IPS-20b (cell line): ENCODE data around the gene SLC46A1.

ENCODE experiments used
- H3K27ac ChIP-seq: one replicate; pipeline ENCODE4 v1.5.1; 2013; ENCODE audit warnings: low read length
- H3K27me3 ChIP-seq: 2 replicates; pipeline ENCODE4 v1.6.1; 2013; ENCODE audit warnings: mild to moderate bottlenecking, low read length, inconsistent platforms; ENCODE audit not compliant: insufficient read depth
- H3K36me3 ChIP-seq: 2 replicates; pipeline ENCODE4 v1.6.1; 2013; ENCODE audit warnings: low read depth, mild to moderate bottlenecking, inconsistent platforms, low read length, moderate library complexity; ENCODE audit not compliant: insufficient read depth
- H3K4me1 ChIP-seq: 2 replicates; pipeline ENCODE4 v1.6.1; 2013; ENCODE audit warnings: mild to moderate bottlenecking, control low read depth, inconsistent platforms, low read length, moderate library complexity; ENCODE audit not compliant: insufficient read depth
- H3K4me3 ChIP-seq: 2 replicates; pipeline ENCODE4 v1.5.1; 2013; ENCODE audit warnings: mild to moderate bottlenecking, low read length, inconsistent platforms
- H3K9ac ChIP-seq: 2 replicates; pipeline ENCODE4 v1.6.1; 2013; ENCODE audit warnings: low read depth, mild to moderate bottlenecking, inconsistent platforms, low read length, moderate library complexity
- H3K9me3 ChIP-seq: 2 replicates; pipeline ENCODE4 v1.6.1; 2013; ENCODE audit warnings: mild to moderate bottlenecking, low read depth, low read length, inconsistent platforms; ENCODE audit not compliant: insufficient read depth

The SLC46A1 gene

DNA sequence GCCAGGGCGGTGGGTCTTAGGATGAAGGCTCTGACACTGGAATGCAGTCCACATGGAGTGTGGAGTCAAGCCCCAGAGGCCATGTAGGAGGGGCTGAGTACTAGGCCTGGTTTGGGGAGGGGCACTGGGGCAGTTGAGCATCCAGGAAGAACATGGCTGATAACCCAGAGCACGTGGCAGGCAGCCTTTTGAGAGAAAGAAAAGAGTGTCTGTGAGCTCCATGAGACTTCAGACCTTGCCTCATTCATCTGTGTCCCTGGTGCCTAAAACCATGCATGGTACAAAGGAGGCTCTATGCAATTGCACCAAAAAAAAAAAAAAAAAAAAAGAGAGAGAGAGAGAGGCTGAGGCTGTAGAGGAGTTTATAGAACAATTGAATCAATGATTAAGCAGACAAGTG lies 14.6 kb downstream of the SLC46A1 start:
- Histone ChIP-seq H3K9ac (no peak overlapping the region), H3K27ac (no peak overlapping the region), H3K4me3 (no peak overlapping the region), H3K27me3 (peaks cover 5% of the 10 kb centered on the region), H3K36me3 (no peaks in the 10 kb centered on the region; the same call in 1 of the 2 replicates), H3K4me1 (no peaks in the 10 kb centered on the region), H3K9me3 (no peaks in the 10 kb centered on the region)

DNA sequence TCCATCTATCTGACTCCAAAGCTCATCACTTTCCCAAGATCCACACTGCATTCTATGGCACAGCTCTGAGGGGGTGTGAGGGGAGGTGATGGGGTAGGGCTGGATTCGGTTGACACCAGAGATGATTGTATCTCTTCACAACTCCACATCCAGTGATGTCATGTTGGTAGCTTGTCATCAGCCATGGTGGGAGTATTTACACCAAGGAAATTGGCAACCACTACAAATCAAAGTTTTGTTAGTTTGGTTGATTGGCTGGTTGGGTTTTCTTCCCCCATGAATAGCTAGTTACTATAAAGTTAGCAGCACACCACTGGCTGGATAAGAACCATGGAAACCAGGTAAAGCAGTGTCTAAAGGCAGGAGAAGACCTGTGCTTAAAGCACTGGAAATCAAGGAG lies 15.0 kb downstream of the SLC46A1 start:
- no peaks in the 10 kb centered on the region; the same call in 1 of the 2 replicates for H3K36me3 ChIP-seq
- H3K4me1 ChIP-seq = no peaks in the 10 kb centered on the region
- H3K9ac ChIP-seq = no peak overlapping the region
- peaks cover 9% of the 10 kb centered on the region for H3K27me3 ChIP-seq
- H3K4me3 ChIP-seq = no peak overlapping the region
- H3K9me3 ChIP-seq = no peaks in the 10 kb centered on the region
- H3K27ac ChIP-seq = no peak overlapping the region

DNA sequence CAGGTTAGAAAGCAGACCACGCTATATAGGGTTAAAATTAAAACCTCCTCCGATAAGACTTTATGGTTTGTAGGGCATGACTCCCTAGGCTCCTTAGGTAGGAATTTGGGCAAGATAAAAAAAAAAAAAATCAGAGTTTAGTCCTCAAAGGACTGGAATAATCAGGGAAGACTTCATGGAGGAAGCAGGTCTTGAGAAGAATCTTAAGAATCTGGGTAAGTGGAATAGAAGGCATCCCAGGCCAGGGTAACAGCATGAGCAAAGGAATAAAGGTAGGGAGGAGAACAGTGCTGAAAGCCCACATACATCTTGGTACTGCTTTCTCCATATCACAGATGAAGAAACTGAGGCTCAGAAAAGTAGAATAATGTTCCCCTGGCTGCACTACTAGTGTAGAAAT lies 15.4 kb downstream of the SLC46A1 start:
- Histone ChIP-seq H3K36me3 (no peaks in the 10 kb centered on the region; the same call in 1 of the 2 replicates), H3K27me3 (peaks cover 14% of the 10 kb centered on the region), H3K4me3 (no peak overlapping the region), H3K27ac (no peak overlapping the region), H3K9ac (no peak overlapping the region), H3K9me3 (no peaks in the 10 kb centered on the region), H3K4me1 (no peaks in the 10 kb centered on the region)

DNA sequence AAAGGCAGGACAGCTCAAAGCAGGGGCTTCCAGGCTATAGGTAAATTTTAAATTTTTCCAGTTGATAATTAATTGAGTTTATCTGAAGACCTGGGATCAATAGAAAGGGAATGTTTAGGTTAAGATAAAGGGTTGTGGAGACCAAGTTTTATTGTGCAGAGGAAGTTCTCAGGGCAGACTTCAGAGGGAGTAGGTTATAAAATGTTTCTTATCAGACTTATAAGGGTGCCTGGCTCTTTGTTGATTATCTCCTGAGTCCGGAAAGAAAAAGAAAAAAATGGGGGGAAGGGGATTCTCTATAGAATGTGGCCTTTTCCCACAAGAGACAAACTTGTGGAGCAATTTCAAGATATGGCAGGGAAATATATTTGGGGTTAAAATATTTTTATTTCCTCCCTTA lies 15.9 kb downstream of the SLC46A1 start:
- Histone ChIP-seq H3K27me3 (peaks cover 18% of the 10 kb centered on the region), H3K9ac (no peak overlapping the region), H3K36me3 (no peaks in the 10 kb centered on the region; the same call in 1 of the 2 replicates), H3K9me3 (no peaks in the 10 kb centered on the region), H3K4me1 (no peaks in the 10 kb centered on the region), H3K4me3 (no peak overlapping the region), H3K27ac (no peak overlapping the region)

DNA sequence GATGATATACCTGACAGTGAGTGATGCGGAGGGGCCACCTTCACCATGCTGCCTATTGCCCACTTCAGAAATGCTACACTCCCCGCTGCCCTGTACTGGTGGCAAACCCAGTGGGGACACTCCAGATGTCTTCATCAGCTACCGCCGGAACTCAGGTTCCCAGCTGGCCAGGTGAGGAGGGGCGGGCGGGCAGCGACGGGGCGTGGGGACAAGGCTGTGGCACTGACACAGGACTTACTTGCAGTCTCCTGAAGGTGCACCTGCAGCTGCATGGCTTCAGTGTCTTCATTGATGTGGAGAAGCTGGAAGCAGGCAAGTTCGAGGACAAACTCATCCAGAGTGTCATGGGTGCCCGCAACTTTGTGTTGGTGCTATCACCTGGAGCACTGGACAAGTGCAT lies 17.9 kb downstream of the SLC46A1 start:
- no peaks in the 10 kb centered on the region; the same call in 1 of the 2 replicates for H3K36me3 ChIP-seq
- H3K9ac ChIP-seq = no peak overlapping the region

DNA sequence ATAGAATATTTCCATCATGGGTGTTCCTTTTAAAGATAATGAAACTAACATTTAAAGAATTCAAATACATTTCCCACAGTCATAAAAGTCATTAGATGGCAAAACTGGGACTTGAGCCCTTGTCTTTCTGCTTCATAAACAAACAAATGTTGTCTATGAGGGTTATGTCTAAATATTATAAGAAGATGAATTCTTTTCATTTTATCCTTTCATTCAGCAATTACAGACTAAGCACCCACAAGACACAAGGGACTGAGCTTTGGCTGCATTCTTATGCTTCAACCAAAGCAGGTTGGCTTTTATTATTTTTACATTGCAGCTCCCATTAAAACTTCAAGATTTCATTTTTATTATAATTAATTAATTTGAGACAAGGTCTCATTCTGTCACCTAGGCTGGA lies 19.6 kb downstream of the SLC46A1 start:
- no peaks in the 10 kb centered on the region; the same call in 1 of the 2 replicates for H3K36me3 ChIP-seq
- no peak overlapping the region for H3K4me3 ChIP-seq
- H3K9me3 ChIP-seq = no peaks in the 10 kb centered on the region
- no peak overlapping the region for H3K9ac ChIP-seq
- no peaks in the 10 kb centered on the region for H3K4me1 ChIP-seq
- no peak overlapping the region for H3K27ac ChIP-seq
- H3K27me3 ChIP-seq = peaks cover 55% of the 10 kb centered on the region

More for the DNA sequence above, 17.9 kb downstream of the SLC46A1 start:
- Histone ChIP-seq H3K27me3 (peaks cover 38% of the 10 kb centered on the region), H3K27ac (no peak overlapping the region), H3K4me3 (no peak overlapping the region), H3K9me3 (no peaks in the 10 kb centered on the region), H3K4me1 (no peaks in the 10 kb centered on the region)

DNA sequence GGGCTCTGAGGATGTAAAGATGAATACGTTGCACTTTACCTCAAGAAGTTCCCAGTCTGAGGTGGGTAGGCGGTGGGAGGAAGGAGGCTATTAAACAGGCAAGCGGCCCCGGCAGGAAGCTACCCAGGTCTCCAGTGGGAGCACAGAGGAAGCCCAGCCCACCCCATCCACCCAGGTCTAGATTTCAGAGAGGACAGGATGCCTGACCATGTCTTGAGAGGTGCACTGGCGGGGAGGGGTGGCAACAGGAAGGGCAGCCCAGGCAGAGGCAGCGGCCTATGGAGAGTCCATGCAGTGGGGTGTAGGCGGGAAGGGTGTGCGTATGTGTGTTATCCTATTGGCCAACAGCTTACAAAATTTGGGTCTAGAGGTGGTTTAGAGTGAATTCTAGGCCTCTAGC lies 20.6 kb downstream of the SLC46A1 start:
- no peaks in the 10 kb centered on the region for H3K9me3 ChIP-seq
- no peaks in the 10 kb centered on the region for H3K4me1 ChIP-seq
- H3K9ac ChIP-seq = no peak overlapping the region
- peaks cover 65% of the 10 kb centered on the region for H3K27me3 ChIP-seq
- no peaks in the 10 kb centered on the region; the same call in 1 of the 2 replicates for H3K36me3 ChIP-seq
- no peak overlapping the region for H3K27ac ChIP-seq
- H3K4me3 ChIP-seq = peak overlapping the region; percentile 76; the same call in 1 of the 2 replicates

DNA sequence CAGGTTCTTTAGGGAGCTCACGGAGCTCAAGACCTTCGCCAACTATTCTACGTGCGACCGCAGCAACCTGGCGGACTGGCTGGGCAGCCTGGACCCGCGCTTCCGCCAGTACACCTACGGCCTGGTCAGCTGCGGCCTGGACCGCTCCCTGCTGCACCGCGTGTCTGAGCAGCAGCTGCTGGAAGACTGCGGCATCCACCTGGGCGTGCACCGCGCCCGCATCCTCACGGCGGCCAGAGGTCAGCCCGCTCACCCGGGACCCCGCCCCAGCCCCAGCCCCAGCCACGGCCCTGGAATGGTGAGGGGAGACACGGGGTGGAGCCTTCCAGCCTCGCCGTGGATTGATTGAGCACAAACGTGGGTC lies 21.0 kb downstream of the SLC46A1 start:
- no peaks in the 10 kb centered on the region for H3K4me1 ChIP-seq
- H3K9me3 ChIP-seq = no peaks in the 10 kb centered on the region
- H3K27ac ChIP-seq = no peak overlapping the region
- H3K36me3 ChIP-seq = no peaks in the 10 kb centered on the region
- no peak overlapping the region for H3K9ac ChIP-seq
- H3K4me3 ChIP-seq = peak overlapping the region; percentile 76
- peaks cover 69% of the 10 kb centered on the region for H3K27me3 ChIP-seq

DNA sequence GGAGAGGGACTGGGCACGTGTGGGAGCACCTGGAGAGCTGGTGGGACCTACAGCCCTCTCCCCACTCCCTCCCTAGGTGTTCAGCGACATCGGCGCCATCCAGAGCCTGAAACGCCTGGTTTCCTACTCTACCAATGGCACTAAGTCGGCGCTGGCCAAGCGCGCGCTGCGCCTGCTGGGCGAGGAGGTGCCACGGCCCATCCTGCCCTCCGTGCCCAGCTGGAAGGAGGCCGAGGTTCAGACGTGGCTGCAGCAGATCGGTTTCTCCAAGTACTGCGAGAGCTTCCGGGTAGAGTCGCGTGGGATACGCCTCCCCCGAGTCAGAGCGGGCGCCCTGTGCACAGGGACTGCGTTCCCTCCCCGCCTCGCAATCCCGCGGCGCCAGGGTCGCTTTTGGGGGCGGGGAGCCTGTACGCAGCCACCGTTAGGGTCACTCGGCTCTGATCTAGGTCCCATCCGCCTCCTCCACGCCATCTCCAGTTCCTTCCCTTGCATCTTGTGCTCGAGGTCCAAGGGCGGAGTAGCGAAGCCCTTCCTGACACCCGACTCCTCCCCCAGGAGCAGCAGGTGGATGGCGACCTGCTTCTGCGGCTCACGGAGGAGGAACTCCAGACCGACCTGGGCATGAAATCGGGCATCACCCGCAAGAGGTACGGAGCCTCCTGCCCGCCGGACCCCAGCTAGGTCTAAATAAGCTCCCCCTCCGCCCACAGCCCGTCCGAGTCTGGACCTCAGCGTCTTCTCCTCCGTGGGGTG lies 21.6 kb downstream of the SLC46A1 start:
- no peaks in the 10 kb centered on the region for H3K4me1 ChIP-seq
- no peak overlapping the region for H3K27ac ChIP-seq
- H3K4me3 ChIP-seq = peak overlapping the region; percentile 76
- no peaks in the 10 kb centered on the region for H3K9me3 ChIP-seq
- H3K36me3 ChIP-seq = no peaks in the 10 kb centered on the region
- peaks cover 75% of the 10 kb centered on the region for H3K27me3 ChIP-seq
- H3K9ac ChIP-seq = peak overlapping the region; percentile 39; the same call in 1 of the 2 replicates

DNA sequence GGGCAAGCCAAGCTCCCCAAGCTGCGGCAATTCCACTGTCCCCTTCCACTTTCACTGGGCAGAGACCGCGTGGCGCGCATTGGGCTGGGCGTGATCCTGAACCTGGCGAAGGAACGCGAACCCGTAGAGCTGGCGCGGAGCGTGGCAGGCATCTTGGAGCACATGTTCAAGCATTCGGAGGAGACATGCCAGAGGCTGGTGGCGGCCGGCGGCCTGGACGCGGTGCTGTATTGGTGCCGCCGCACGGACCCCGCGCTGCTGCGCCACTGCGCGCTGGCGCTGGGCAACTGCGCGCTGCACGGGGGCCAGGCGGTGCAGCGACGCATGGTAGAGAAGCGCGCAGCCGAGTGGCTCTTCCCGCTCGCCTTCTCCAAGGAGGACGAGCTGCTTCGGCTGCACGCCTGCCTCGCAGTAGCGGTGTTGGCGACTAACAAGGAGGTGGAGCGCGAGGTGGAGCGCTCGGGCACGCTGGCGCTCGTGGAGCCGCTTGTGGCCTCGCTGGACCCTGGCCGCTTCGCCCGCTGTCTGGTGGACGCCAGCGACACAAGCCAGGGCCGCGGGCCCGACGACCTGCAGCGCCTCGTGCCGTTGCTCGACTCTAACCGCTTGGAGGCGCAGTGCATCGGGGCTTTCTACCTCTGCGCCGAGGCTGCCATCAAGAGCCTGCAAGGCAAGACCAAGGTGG lies 24.7 kb downstream of the SLC46A1 start:
- peak overlapping the region; percentile 48; the same call in 1 of the 2 replicates for H3K4me3 ChIP-seq

DNA sequence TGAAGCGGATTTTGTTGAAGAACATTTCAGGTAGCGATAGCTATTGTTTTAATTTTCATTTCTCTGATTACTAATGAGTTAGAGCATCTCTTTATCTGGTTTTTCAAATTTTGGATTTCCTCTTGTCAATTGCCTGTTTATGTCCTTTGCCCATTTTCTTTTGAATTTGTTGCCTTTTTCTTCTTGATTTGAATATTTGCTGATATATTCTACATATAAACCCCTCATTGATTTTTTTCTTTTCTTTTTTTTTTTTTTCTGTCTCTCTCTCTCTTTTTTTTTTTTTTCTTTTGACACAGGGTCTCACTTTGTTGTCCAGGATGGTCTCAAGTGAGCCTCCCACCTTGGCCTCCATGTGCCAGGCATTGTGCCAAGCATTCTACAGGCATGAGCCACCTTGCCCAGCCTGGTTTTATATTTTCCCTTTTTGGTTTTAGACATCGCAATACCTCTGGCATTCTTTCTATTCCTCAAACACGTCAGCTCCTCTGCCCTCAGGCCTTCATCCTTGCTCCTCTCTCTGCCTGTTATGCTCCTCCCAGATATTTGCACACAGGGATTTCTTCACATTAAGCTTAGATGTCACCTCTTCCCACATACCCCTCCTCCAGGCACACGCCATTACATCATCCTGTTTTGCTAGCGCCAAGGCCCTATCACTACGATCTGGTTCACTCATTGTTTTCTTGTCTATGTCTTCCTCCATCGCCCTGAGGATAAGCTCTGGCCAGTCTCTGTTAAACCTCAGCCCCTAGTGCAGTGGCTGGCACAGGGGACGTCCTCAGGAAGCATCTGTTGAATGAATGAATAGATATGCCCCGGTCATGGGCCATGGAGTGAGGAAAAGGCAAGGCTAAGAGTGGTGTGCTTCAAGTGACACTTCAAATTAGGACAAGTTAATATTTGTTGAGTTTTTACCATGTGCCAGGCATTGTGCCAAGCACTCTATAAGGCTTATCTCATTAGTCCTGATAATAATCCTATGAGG lies 25.9 kb downstream of the SLC46A1 start:
- Histone ChIP-seq H3K4me3 (no peak overlapping the region), H3K27me3 (peaks cover 62% of the 10 kb centered on the region), H3K9ac (no peak overlapping the region), H3K36me3 (no peaks in the 10 kb centered on the region), H3K9me3 (no peaks in the 10 kb centered on the region), H3K27ac (no peak overlapping the region), H3K4me1 (no peaks in the 10 kb centered on the region)

More for the DNA sequence above, 24.7 kb downstream of the SLC46A1 start:
- no peaks in the 10 kb centered on the region for H3K4me1 ChIP-seq
- no peaks in the 10 kb centered on the region for H3K9me3 ChIP-seq
- H3K27ac ChIP-seq = no peak overlapping the region
- no peaks in the 10 kb centered on the region for H3K36me3 ChIP-seq
- H3K9ac ChIP-seq = no peak overlapping the region
- peaks cover 74% of the 10 kb centered on the region for H3K27me3 ChIP-seq
